SKM-1 (cell line): ENCODE measurements around the gene AMOT.

Experiments used
- DNase-seq: peaks from one replicate; lab custom pipeline; 2025; ENCODE audit not compliant: unreplicated experiment; lab: John Stamatoyannopoulos, UW

AMOT gene

GRCh38 chrX:112746812-112747595, 93.6 kb downstream of the AMOT start:
- DNase-seq: no peak

- DNase-seq: no peak
These were observed 102.1 kb downstream of the AMOT start for GRCh38 chrX:112738347-112739033.

GRCh38 chrX:112736310-112736709, 104.3 kb downstream of the AMOT start:
- no peak for DNase-seq

- DNase-seq: peak; percentile 35
These were observed 105.5 kb downstream of the AMOT start for GRCh38 chrX:112735147-112735546.

GRCh38 chrX:112734290-112734689, 106.3 kb downstream of the AMOT start:
- peak; percentile 3 for DNase-seq

GRCh38 chrX:112731793-112732192, 108.8 kb downstream of the AMOT start:
- DNase-seq: no peak
